HG03064 (cell line): ENCODE data around the gene ZBTB24.
"Not testable (repeated sequence)": the region's sequence is repeated elsewhere in the genome, so short reads cannot be mapped to it uniquely, and the experiment has no call there.

Experiments
- ATAC-seq: cut with Tn5 transposase; IDR thresholded peaks from one replicate; pipeline ENCODE4 v1.9.1; 2021; ENCODE audit warnings: low read depth; ENCODE audit not compliant: unreplicated experiment

Gene ZBTB24

GRCh38 chr6:109472132-109472995, 10.7 kb downstream of the ZBTB24 start:
- no peak for ATAC-seq

GRCh38 chr6:109471105-109471810, 11.8 kb downstream of the ZBTB24 start:
- no peak for ATAC-seq

- ATAC-seq: no peak
Measured at GRCh38 chr6:109469591-109470189, 13.3 kb downstream of the ZBTB24 start.

- ATAC-seq: no peak
Measured at GRCh38 chr6:109467696-109468095, 15.3 kb downstream of the ZBTB24 start.

GRCh38 chr6:109466212-109466923, 16.7 kb downstream of the ZBTB24 start:
- ATAC-seq: no peak

- no peak for ATAC-seq
Measured at GRCh38 chr6:109465772-109466171, 17.2 kb downstream of the ZBTB24 start.

- no peak for ATAC-seq
Measured at GRCh38 chr6:109461733-109462526, 21.1 kb downstream of the ZBTB24 start.

GRCh38 chr6:109461205-109461604, 21.8 kb downstream of the ZBTB24 start:
- ATAC-seq: not testable (repeated sequence)

- ATAC-seq: no peak
Measured at GRCh38 chr6:109460161-109460829, 22.7 kb downstream of the ZBTB24 start.

GRCh38 chr6:109458774-109459531, 24.1 kb downstream of the ZBTB24 start:
- no peak for ATAC-seq

GRCh38 chr6:109457562-109457996, 25.4 kb downstream of the ZBTB24 start:
- no peak for ATAC-seq

- no peak for ATAC-seq
Measured at GRCh38 chr6:109456710-109457561, 26.1 kb downstream of the ZBTB24 start.

- peak; percentile 0 for ATAC-seq
Measured at GRCh38 chr6:109456111-109456583, 26.9 kb downstream of the ZBTB24 start.

GRCh38 chr6:109455437-109456110, 27.4 kb downstream of the ZBTB24 start, which contains the start of gene MICAL1:
Gene MICAL1, minus strand, starts transcription at chr6:109455772. Its CDS starts 1,576 bp downstream, at chr6:109454196.
- ATAC-seq: peak; percentile 40

GRCh38 chr6:109454496-109455436, 28.3 kb downstream of the ZBTB24 start:
- peak; percentile 28 for ATAC-seq
